ENCODE measurements around the gene EMX1.

DNA sequence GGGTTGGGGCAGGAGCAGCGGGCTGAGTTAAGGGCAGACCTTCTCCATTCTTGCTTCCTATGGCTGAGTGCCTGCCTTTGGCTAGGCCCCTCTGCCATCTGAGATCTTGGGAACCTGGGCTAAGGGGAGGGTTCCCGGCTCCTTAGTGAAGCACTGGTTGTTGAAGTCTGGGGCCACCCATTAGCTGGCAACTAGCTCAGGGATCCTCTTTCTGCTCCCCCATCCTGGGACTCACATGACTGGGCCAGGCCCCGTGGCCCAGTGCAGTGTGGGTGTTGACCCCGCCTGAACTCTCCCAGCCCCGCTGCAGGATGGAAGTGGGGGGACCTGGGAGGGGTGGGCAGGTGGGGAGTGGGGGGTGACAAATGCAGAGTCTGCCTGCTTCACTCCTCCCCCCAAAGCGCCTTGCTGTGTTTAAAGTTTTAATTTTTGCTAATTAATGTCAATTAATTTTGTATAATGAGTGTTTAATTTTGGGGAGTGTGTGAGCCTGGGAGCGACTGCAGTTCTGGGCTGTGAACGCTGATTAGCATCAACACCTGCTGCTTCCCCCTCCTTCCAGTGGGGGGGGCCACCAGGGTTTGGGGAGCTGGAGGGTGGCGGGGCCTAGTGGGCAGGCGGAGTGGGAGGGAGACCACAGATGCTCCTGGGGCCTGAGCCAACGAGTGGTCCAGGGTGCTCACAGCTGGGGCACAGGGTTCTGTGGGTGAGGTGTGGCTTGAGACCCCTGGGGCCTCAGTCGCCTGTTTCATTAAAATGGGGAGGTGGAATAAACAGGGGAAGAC lies 55.2 kb downstream of the EMX1 start:
- TF ChIP-seq, protein P1, sequence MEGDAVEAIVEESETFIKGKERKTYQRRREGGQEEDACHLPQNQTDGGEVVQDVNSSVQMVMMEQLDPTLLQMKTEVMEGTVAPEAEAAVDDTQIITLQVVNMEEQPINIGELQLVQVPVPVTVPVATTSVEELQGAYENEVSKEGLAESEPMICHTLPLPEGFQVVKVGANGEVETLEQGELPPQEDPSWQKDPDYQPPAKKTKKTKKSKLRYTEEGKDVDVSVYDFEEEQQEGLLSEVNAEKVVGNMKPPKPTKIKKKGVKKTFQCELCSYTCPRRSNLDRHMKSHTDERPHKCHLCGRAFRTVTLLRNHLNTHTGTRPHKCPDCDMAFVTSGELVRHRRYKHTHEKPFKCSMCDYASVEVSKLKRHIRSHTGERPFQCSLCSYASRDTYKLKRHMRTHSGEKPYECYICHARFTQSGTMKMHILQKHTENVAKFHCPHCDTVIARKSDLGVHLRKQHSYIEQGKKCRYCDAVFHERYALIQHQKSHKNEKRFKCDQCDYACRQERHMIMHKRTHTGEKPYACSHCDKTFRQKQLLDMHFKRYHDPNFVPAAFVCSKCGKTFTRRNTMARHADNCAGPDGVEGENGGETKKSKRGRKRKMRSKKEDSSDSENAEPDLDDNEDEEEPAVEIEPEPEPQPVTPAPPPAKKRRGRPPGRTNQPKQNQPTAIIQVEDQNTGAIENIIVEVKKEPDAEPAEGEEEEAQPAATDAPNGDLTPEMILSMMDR (IDR thresholded peaks at IDR 0.05): no peak
- no peak for TF ChIP-seq EP300 (IDR thresholded peaks at IDR 0.05)
- no peak for TF ChIP-seq POLR2A (IDR thresholded peaks at IDR 0.05)

Data from ovary (tissue), 3 donors.